Activated naive CD4-positive, alpha-beta T cell treated with anti-CD3 and anti-CD28 coated beads, Interleukin-2, amount 50 U/mL, for 24 hours (primary cell): Measurements from ENCODE around the gene ROR1.

Experiments used
- H3K27ac Mint-ChIP-seq: one replicate; pipeline ENCODE4 v1.8.0; 2021; ENCODE audit warnings: mild to moderate bottlenecking, mixed read lengths
- H3K27me3 Mint-ChIP-seq: one replicate; pipeline ENCODE4 v1.8.0; 2021; ENCODE audit warnings: mixed read lengths
- H3K36me3 Mint-ChIP-seq: one replicate; pipeline ENCODE4 v1.8.0; 2021; ENCODE audit warnings: mixed read lengths
- H3K4me1 Mint-ChIP-seq: one replicate; pipeline ENCODE4 v1.8.0; 2021; ENCODE audit warnings: mixed read lengths
- H3K4me3 Mint-ChIP-seq: one replicate; pipeline ENCODE4 v1.8.0; 2021; ENCODE audit warnings: mild to moderate bottlenecking, mixed read lengths
- H3K9me3 Mint-ChIP-seq: one replicate; pipeline ENCODE4 v1.8.0; 2021; ENCODE audit warnings: mixed read lengths

Gene ROR1

DNA sequence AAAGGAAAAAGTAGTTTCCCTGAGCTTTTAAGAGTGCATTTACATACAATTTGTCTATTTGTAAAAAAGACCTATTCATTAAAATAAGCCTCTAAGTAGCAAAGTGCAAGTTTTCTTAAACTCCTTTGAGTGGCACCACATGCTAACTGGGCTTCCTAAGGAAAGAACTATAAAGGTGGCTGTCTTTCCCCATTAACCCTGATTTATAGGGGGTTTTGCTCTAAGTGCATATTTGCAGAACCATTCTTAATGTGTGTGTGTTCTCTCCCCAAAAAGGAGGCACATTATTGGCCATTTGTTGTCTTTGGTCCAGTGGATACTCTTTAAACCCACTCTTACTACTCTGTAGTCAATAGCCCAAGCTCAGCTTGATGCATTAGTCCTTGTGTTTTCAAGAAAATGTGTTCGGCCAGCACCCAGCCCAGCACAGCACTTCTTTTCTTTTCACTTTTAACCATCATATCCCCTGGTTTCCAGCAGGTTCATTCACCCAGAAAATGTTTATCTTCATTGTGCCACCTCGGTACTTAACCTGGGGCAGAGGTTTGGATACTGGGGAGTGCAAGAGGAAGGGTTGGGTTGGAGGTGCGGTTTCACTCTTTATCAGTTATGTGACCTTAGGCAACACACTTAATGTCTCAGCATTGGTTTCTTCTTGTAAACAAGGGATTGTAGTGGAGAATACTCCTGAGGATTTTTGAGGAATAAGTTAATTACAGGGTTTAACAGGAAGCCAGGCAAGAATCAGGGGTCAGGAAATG, 267.7 kb downstream of the ROR1 start:
- Mint-ChIP-seq H3K4me3 (no peak overlapping the region), H3K27me3 (peaks cover 10% of the 10 kb centered on the region), H3K9me3 (no peaks in the 10 kb centered on the region), H3K36me3 (peaks cover 3% of the 10 kb centered on the region), H3K27ac (no peak overlapping the region), H3K4me1 (no peaks in the 10 kb centered on the region)

DNA sequence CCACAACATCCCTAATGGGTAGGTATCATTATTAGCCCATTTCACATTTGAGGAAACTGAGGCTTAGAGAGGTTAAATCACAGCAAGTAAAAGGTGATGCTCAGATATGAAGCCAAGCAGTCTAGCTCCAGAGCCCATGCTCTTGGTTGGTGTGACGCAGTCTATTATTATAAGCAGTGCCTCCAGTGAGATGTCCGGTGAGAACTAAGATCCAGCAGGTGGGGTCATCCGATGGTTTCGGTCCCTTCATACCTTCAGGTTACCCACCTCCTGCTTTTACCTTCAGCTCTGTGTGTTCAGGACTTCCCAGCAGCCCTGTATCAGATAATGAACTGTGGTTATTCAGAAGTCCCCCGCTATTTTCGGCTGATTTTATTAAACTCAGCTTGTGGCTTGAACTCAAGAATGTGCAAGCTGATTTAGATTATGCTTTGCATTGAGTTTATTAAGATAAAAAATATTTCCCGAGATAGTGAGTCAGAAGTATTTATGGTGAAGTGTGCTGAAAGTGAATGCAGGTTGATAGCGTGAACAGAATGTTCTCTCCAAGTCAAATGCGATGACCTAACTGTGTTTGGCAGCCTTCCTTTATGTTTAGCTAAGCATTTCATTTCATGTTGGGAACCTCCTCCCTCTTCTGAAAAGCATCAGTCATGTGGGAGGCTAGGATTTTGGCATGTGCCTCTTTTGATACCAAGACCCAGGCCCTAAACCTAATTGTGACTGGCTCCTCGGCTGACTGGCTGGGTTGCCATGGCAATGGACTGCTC, 268.7 kb downstream of the ROR1 start:
- no peaks in the 10 kb centered on the region for H3K4me1 Mint-ChIP-seq
- H3K27ac Mint-ChIP-seq: no peak overlapping the region
- H3K9me3 Mint-ChIP-seq: no peaks in the 10 kb centered on the region
- peaks cover 10% of the 10 kb centered on the region for H3K27me3 Mint-ChIP-seq
- H3K36me3 Mint-ChIP-seq: peaks cover 3% of the 10 kb centered on the region
- H3K4me3 Mint-ChIP-seq: no peak overlapping the region

DNA sequence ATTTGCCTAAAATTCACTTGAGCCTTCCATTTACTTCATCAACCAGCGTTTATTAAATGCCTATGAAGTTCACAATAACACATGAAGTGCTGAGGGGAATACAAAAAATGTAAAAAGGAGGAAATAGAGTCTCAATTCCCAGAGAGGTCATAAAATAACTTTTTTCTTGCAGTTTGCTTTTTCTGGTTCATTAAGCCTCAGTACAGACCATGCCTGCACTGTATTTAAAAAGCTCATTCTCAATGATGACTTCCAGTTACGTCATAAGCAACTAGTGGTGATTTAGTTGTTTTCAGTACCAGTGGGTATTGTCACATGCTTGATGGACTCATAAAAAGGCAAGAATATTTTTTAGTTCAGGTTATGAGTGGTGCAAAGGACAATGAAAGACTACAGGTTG, 269.5 kb downstream of the ROR1 start:
- no peaks in the 10 kb centered on the region for H3K9me3 Mint-ChIP-seq
- H3K4me1 Mint-ChIP-seq: no peaks in the 10 kb centered on the region
- peaks cover under 1% of the 10 kb centered on the region for H3K36me3 Mint-ChIP-seq
- no peak overlapping the region for H3K27ac Mint-ChIP-seq
- peaks cover 7% of the 10 kb centered on the region for H3K27me3 Mint-ChIP-seq
- H3K4me3 Mint-ChIP-seq: no peak overlapping the region

DNA sequence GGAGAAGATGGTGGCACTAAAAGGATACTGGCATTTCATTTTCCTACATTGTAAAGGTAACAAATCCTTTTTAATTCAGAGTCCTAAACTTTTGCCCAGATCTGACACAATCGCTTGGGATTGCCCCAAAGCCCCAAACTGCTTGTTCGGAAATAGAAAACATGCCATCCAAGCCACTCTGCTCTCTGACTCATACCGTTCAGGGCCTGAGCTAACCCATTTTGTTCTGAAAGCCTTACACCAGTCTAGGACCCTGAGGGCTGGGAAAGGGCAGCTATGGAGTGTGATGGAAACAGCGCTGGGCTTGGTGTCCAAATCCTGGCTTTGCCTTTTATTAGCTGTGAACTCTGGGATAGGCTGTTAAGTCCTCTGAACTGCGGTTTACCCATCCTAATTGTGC, 270.2 kb downstream of the ROR1 start:
- peaks cover 5% of the 10 kb centered on the region for H3K27me3 Mint-ChIP-seq
- no peaks in the 10 kb centered on the region for H3K4me1 Mint-ChIP-seq
- H3K27ac Mint-ChIP-seq: no peak overlapping the region
- no peaks in the 10 kb centered on the region for H3K9me3 Mint-ChIP-seq
- H3K4me3 Mint-ChIP-seq: no peak overlapping the region
- no peaks in the 10 kb centered on the region for H3K36me3 Mint-ChIP-seq

DNA sequence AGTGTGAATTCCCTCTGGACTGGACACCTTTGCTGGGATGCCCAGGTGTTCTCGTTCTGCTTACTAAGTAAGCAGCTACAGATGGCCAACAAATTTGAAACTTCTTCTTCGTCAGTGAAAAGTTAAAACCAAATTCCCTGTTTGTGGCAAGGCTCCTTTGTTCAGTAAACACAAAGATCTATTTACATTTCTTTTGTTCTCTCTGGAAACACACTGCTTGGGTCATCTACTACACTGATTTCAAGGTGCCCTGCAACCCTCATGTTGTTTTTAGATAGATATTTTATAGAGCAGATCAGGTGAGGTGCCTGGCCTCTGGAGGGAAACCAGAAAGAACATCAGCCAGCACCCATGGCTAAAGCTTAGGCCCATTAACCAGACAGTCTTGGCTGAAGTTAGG, 272.4 kb downstream of the ROR1 start:
- H3K27ac Mint-ChIP-seq: no peak overlapping the region
- no peaks in the 10 kb centered on the region for H3K4me1 Mint-ChIP-seq
- H3K9me3 Mint-ChIP-seq: no peaks in the 10 kb centered on the region
- no peak overlapping the region for H3K4me3 Mint-ChIP-seq
- peaks cover 5% of the 10 kb centered on the region for H3K27me3 Mint-ChIP-seq
- no peaks in the 10 kb centered on the region for H3K36me3 Mint-ChIP-seq

DNA sequence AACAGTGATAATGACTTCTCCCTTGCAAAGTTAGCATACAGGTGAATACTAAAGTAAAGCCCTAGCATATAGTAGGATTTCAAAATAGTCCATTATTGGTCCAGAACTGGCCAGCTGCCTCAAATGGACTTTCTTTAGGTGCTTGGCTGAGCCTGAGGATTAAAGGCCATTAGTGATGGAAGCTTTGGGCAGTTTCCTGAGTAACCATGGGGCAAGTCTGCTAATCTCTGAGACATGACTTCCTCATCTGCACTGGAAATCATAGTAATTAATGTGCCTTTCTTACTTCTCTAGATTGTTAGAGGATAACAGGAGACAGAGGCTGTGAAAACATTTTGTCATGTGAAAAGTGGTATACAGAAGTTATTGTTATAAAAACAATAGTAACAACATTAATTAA, 273.1 kb downstream of the ROR1 start:
- no peaks in the 10 kb centered on the region for H3K9me3 Mint-ChIP-seq
- H3K27ac Mint-ChIP-seq: no peak overlapping the region
- no peaks in the 10 kb centered on the region for H3K4me1 Mint-ChIP-seq
- peaks cover 3% of the 10 kb centered on the region for H3K27me3 Mint-ChIP-seq
- no peaks in the 10 kb centered on the region for H3K36me3 Mint-ChIP-seq
- no peak overlapping the region for H3K4me3 Mint-ChIP-seq

DNA sequence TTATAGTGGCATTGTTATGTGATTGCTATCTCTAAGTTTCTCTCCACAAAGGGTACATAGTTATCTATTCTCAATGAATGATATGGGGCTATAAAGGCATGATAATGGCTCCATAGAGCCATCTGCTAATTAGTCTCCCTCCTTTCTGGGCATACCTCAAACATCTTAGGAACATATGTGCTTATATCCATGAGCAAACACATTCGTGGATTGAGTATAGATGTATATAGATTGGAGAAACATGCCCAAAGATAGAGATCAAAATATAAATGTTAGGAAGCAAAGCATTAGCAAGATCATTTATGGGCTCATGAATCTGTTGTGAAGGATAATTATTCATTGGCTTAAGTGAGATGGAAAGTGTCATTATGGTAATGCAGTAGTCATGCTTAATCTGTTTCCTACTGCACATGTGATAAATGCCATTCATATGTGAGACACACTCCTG, 273.8 kb downstream of the ROR1 start:
- H3K27ac Mint-ChIP-seq: no peak overlapping the region
- no peak overlapping the region for H3K4me3 Mint-ChIP-seq
- no peaks in the 10 kb centered on the region for H3K36me3 Mint-ChIP-seq
- H3K4me1 Mint-ChIP-seq: no peaks in the 10 kb centered on the region
- H3K9me3 Mint-ChIP-seq: no peaks in the 10 kb centered on the region
- peaks cover 1% of the 10 kb centered on the region for H3K27me3 Mint-ChIP-seq

DNA sequence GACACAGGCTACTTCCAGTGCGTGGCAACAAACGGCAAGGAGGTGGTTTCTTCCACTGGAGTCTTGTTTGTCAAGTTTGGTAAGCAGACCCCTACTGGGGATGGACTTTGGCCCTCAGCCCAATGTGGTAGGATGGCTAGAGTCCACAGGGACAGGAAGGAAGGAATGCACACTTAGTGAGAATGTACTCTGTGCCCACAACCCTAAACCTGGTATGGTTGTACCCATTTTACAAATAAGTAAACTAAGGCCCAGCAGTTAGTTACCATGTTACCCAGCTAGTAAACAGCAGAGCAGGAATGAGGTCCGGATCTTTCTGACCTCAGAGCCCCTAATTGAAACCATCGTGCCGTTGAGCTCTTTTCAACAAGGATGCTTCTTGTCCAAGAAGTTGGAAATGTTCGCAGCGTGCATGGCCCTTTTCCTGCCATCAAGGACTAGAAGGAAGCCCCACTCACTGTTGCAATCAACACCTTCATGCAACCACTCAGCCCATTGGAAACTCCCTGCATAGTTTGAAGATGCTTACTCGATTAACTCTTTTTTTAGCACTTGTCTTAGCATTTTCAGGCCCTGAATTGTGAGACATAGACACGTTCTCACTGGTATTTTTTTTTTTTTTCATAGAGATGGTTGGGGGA, 276.2 kb downstream of the ROR1 start:
- no peak overlapping the region for H3K4me3 Mint-ChIP-seq
- H3K36me3 Mint-ChIP-seq: no peaks in the 10 kb centered on the region
- no peaks in the 10 kb centered on the region for H3K9me3 Mint-ChIP-seq
- H3K4me1 Mint-ChIP-seq: no peaks in the 10 kb centered on the region
- no peak overlapping the region for H3K27ac Mint-ChIP-seq
- H3K27me3 Mint-ChIP-seq: no peaks in the 10 kb centered on the region

DNA sequence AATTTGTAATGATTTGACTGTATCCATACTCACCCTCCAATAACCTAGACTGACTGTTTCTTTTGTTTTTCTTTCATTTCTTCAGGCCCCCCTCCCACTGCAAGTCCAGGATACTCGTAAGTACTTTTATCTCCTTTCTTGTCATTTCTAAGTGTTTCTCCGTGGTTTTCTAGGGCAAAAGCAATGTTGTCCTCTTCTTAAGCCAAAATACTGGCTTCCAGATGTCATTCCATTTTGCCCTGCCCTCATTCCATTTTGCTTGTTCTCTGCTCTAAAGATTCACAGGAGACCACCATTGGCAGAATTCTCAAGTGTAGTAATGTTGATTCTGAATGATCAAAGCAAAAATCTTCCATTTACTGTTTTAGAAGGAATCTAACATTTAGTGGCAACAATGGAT, 276.8 kb downstream of the ROR1 start:
- H3K4me1 Mint-ChIP-seq: no peaks in the 10 kb centered on the region
- H3K27me3 Mint-ChIP-seq: no peaks in the 10 kb centered on the region
- no peak overlapping the region for H3K4me3 Mint-ChIP-seq
- H3K27ac Mint-ChIP-seq: no peak overlapping the region
- H3K9me3 Mint-ChIP-seq: no peaks in the 10 kb centered on the region
- H3K36me3 Mint-ChIP-seq: no peaks in the 10 kb centered on the region

DNA sequence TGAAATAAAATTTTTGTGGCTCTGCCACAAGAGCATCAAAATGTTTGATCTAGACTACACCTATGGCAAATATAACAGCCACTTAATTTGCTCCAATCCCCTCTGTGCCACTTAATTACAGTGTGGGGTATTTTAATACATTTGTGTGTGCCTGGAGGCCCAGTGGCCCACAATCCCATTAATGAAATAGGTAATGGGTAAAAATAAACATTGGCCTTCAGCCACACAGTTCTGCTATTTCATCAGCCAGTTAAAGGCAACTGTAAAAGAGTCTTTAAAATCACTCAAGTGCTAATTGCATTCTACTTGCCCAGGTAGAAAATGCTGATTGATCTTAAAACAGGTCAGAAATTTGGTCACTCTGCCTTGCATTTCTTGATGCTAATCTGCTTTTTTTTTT, 278.0 kb downstream of the ROR1 start:
- H3K36me3 Mint-ChIP-seq: no peaks in the 10 kb centered on the region
- no peaks in the 10 kb centered on the region for H3K4me1 Mint-ChIP-seq
- no peak overlapping the region for H3K27ac Mint-ChIP-seq
- H3K27me3 Mint-ChIP-seq: no peaks in the 10 kb centered on the region
- no peaks in the 10 kb centered on the region for H3K9me3 Mint-ChIP-seq
- H3K4me3 Mint-ChIP-seq: no peak overlapping the region

DNA sequence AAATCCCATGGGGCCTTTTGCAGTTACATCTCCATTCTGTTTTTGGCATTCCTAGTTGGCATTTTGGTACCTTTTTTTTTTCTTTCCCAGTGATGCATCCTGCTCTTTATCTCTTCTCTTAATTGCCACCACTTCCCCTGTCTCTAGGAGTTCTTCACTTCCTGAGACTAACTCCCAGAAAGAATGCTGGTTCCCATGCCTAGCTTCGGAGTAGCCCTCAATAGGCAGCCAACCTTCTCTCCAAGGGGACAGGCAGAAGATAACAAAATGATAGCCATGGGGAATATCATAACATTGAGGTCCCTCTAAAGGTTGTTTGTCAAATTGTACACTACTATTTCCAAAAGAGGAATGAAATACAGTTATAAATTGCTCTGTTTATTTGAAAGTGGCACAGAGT, 279.0 kb downstream of the ROR1 start:
- Mint-ChIP-seq H3K9me3 (no peaks in the 10 kb centered on the region), H3K27ac (no peak overlapping the region), H3K36me3 (no peaks in the 10 kb centered on the region), H3K4me1 (no peaks in the 10 kb centered on the region), H3K27me3 (no peaks in the 10 kb centered on the region), H3K4me3 (no peak overlapping the region)

DNA sequence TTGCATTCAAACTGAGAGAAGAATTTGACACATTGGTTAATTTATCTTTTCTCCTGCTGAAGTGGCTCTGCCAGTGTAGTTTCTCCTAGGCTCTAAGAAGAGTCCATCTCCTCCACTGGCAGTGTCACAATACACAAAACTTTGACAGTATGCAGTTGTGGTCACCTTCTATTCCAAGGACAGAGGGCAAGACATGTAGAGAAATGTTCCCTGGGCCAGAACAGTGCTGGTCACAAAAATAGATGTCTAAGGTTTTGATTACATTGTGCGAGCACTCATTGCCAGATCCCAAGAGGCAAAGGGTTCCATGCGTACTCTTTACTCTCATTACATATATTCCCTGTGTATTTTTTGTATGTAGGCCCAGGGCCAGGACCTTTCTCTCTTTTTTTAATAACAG, 281.5 kb downstream of the ROR1 start:
- Mint-ChIP-seq H3K4me1 (no peaks in the 10 kb centered on the region), H3K27ac (no peak overlapping the region), H3K4me3 (no peak overlapping the region), H3K27me3 (no peaks in the 10 kb centered on the region), H3K36me3 (no peaks in the 10 kb centered on the region), H3K9me3 (no peaks in the 10 kb centered on the region)

DNA sequence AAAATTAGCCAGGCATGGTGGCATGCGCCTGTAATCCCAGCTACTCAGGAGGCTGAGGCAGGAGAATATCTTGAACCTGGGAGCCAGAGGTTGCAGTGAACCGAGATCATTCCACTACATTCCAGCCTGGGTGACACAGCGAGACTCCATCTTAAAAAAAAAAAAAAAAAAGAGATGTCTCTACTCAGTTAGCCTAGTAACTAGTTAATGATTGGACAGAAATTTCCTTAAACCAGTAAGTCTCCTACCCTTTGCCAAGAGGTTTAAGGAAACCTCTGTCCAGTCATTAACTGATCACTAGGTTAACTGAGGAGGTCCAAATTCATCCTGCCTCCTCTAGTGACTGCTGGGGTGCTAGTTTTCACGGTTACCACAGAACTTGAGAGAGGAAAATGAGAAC, 285.7 kb downstream of the ROR1 start:
- H3K27me3 Mint-ChIP-seq: peaks cover 6% of the 10 kb centered on the region
- H3K36me3 Mint-ChIP-seq: peaks cover 1% of the 10 kb centered on the region
- no peak overlapping the region for H3K27ac Mint-ChIP-seq
- H3K4me3 Mint-ChIP-seq: no peak overlapping the region
- no peaks in the 10 kb centered on the region for H3K9me3 Mint-ChIP-seq
- peaks cover 12% of the 10 kb centered on the region for H3K4me1 Mint-ChIP-seq

DNA sequence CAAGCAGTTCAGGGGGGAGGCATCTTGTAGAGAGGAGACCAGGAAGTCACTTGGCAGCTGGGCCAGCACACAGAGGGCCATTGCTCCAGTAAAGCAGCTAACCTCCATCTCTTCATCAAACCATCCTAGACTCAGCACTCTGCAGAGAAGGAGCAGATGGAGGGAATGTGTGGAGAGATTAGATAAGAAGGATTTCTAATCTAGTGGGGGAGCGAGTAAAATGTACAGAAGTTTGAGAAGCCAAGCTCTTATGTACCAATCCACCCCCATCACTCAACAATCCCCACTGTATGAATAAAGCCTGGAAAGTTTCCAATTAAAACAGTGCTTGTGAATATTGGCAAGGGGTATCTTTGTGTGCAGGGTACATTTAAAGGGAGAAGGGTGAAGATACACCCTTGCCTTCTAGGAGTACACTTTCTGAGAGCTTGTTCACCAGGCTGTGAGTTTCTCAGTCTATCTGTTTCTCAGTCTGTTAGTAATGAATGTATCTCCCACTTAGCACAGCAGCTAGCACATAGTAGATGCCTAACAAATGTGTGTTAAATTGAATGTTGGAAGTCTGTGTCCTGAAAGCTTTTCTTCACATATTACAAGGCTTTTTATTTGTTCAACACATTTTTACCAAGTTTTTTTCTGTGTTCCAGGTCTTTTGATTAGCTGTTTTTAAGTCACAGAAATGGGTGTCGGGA, 286.9 kb downstream of the ROR1 start:
- Mint-ChIP-seq H3K27me3 (peaks cover 6% of the 10 kb centered on the region), H3K9me3 (no peaks in the 10 kb centered on the region), H3K36me3 (peaks cover 1% of the 10 kb centered on the region), H3K27ac (no peak overlapping the region), H3K4me3 (no peak overlapping the region), H3K4me1 (peaks cover 12% of the 10 kb centered on the region)

DNA sequence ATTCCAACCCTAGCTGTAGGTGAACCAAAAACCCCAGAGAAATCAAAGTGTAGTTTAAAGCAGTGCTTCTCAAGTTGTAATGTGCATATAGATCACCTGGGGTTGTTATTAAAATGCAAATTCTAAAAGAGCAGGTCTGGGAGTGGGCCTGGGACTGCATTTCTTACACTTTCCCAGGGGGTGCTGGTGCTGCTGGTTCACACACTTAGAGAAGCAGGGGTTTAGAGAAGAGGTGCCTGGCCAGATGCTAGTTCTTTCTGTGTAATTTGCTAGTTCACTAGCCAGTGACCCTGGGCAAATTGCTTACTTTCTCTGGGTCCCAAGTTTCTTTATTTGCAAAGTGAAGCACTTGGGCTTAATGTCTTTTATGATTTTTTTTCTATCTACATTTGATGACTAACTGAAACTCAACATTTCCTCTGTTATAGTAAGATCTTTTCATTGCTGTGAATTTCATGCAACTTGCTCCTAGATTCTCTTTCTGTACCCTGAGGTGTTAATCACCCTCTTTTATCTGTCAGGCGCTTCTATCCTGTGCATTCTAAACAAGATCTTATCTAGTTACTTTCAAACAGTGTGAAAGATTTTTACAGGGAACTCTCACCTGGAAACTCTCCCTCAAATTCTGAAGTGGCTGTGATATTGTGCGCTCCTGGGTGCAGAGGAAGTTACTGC, 287.8 kb downstream of the ROR1 start:
- Mint-ChIP-seq H3K9me3 (no peaks in the 10 kb centered on the region), H3K4me1 (peaks cover 12% of the 10 kb centered on the region), H3K4me3 (no peak overlapping the region), H3K27me3 (peaks cover 6% of the 10 kb centered on the region), H3K36me3 (peaks cover 1% of the 10 kb centered on the region), H3K27ac (no peak overlapping the region)
